GM12878 (cell line): ENCODE measurements around the gene FEN1. TPM values are rescaled to one million over a fixed set of nuclear protein-coding genes. Genes with fewer than 3 reads are reported as not detected.

Experiments
- ASH2L ChIP-seq: fragments of 300-600, 200-600 bp; sonication (generic); IDR thresholded peaks from 2 replicates; pipeline ENCODE4 v1.6.1; 2017; ENCODE audit warnings: low read depth, mild to moderate bottlenecking, borderline replicate concordance
- ATF3 ChIP-seq: IDR thresholded peaks from 2 replicates; pipeline ENCODE4 v1.6.1; 2011; ENCODE audit warnings: low read depth, mild to moderate bottlenecking, low read length, moderate library complexity, borderline replicate concordance; ENCODE audit errors: extremely low read depth
- ATF7 ChIP-seq: fragments of 450-650 bp; IDR thresholded peaks from 2 replicates; pipeline ENCODE4 v1.6.1; 2016; ENCODE audit warnings: low read depth, mild to moderate bottlenecking
- CHD1 ChIP-seq: IDR thresholded peaks from 2 replicates; pipeline ENCODE4 v1.6.1; 2012; ENCODE audit warnings: low read depth, low read length, improper control_type of control experiment
- HSF1 ChIP-seq: fragments of 150-350 bp; IDR thresholded peaks from 2 replicates; pipeline ENCODE4 v1.6.1; 2014; ENCODE audit warnings: mild to moderate bottlenecking, low read depth, low read length
- IKZF2 ChIP-seq, 2 experiments: fragments of 450-650 bp; IDR thresholded peaks; 2 replicates each; pipeline ENCODE4 v1.6.1; 2017; ENCODE audit warnings: mild to moderate bottlenecking in 2 of 2, moderate library complexity in 2 of 2
- KLF5 ChIP-seq: fragments of 450-650 bp; IDR thresholded peaks from 2 replicates; pipeline ENCODE4 v1.6.1; 2014; ENCODE audit warnings: mild to moderate bottlenecking; ENCODE audit not compliant: partially characterized antibody
- MEF2B ChIP-seq: fragments of 450-650 bp; IDR thresholded peaks from 2 replicates; pipeline ENCODE4 v1.6.1; 2018; ENCODE audit warnings: mild to moderate bottlenecking, moderate library complexity; ENCODE audit not compliant: partially characterized antibody, poor library complexity, severe bottlenecking
- MYB ChIP-seq: fragments of 150-350 bp; IDR thresholded peaks from 2 replicates; pipeline ENCODE4 v1.6.1; 2014; ENCODE audit warnings: mild to moderate bottlenecking, low read depth, low read length, borderline replicate concordance
- NFIC ChIP-seq: IDR thresholded peaks from 2 replicates; pipeline ENCODE4 v1.6.1; 2012; ENCODE audit warnings: low read depth, mild to moderate bottlenecking, inconsistent platforms, low read length, moderate library complexity
- NRF1 ChIP-seq: conservative IDR thresholded peaks from 2 replicates; pipeline ENCODE4 v1.6.1; 2011; ENCODE audit warnings: mild to moderate bottlenecking, low read depth, low read length, improper control_type of control experiment
- POU2F2 ChIP-seq: IDR thresholded peaks from 3 replicates; pipeline ENCODE4 v1.6.1; 2011; ENCODE audit warnings: low read depth, mild to moderate bottlenecking, low read length, borderline replicate concordance
- RB1 ChIP-seq: fragments of 450-650 bp; formaldehyde crosslinking; IDR thresholded peaks from 2 replicates; pipeline ENCODE4 v1.6.1; 2017; ENCODE audit warnings: mild to moderate bottlenecking, borderline replicate concordance
- RCOR1 ChIP-seq: conservative IDR thresholded peaks from 2 replicates; pipeline ENCODE4 v1.6.1; 2012; ENCODE audit warnings: low read depth, low read length, improper control_type of control experiment
- RUNX3 ChIP-seq: IDR thresholded peaks from 2 replicates; pipeline ENCODE4 v1.6.1; 2012; ENCODE audit warnings: low read length, inconsistent platforms
- SMC3 ChIP-seq: IDR thresholded peaks from 2 replicates; pipeline ENCODE4 v1.6.1; 2011; ENCODE audit warnings: low read length, improper control_type of control experiment, borderline replicate concordance
- SPI1 ChIP-seq: IDR thresholded peaks from 2 replicates; pipeline ENCODE4 v1.6.1; 2011; ENCODE audit warnings: low read depth, mild to moderate bottlenecking, low read length, moderate library complexity, borderline replicate concordance; ENCODE audit not compliant: insufficient read depth
- ZBED1 ChIP-seq: IDR thresholded peaks from 2 replicates; pipeline ENCODE4 v1.6.1; 2016; ENCODE audit warnings: borderline replicate concordance
- ZNF207 ChIP-seq: fragments of 450-650 bp; IDR thresholded peaks from 2 replicates; pipeline ENCODE4 v1.6.1; 2014; ENCODE audit warnings: antibody characterized with exemption, mild to moderate bottlenecking, borderline replicate concordance
- ZNF217 ChIP-seq: fragments of 450-650 bp; IDR thresholded peaks from 2 replicates; pipeline ENCODE4 v1.6.1; 2017; ENCODE audit warnings: antibody characterized with exemption, mild to moderate bottlenecking
- polyA plus RNA-seq, 11 experiments: library from polyadenylated mRNA; depleted of rRNA in 4 of 11; unstranded in 6 of 11; stranded (reverse) in 5 of 11; fragments of >200 nt; fragmentation: Nextera tagmentation in 4 of 11; fragmentation: Illumina TruSeq in 1 of 11; extraction: Ambion mirVana in 4 of 11; extraction: Trizol in 1 of 11; gene quantifications; 1 replicate in 1 of 11; 2 replicates in 10 of 11; pipeline versions ENCODE4 v1.2.1 to v1.2.3, GENCODE V29; 2011 to 2016; ENCODE audit warnings: inconsistent platforms in 2 of 11, missing spikeins in 2 of 11, low read depth in 1 of 11
- total RNA-seq, 4 experiments: library from RNA; depleted of rRNA in 3 of 4; stranded (reverse); fragments of >200 nt in 3 of 4; fragmentation: Illumina TruSeq in 1 of 4; extraction: Trizol in 1 of 4; gene quantifications; 2 replicates each; pipeline versions ENCODE4 v1.2.1 to v1.2.3, GENCODE V29; 2013 to 2021
- TF ChIP-seq, protein P1 (sequence below): IDR thresholded peaks from 2 replicates; pipeline ENCODE4 v1.6.1; 2011; ENCODE audit warnings: mild to moderate bottlenecking, low read depth, low read length, moderate library complexity; ENCODE audit not compliant: insufficient replicate concordance
- TF ChIP-seq, protein P2 (sequence below): IDR thresholded peaks from 2 replicates; pipeline ENCODE4 v1.6.1; 2011; ENCODE audit warnings: borderline replicate concordance, low read depth, mild to moderate bottlenecking, moderate library complexity, mixed read lengths, low read length; ENCODE audit not compliant: insufficient read depth; ENCODE audit errors: extremely low read length
- TF ChIP-seq, protein P3 (sequence below): fragments of 450-650 bp; IDR thresholded peaks from 2 replicates; pipeline ENCODE4 v1.6.1; 2017; ENCODE audit warnings: mild to moderate bottlenecking
- TF ChIP-seq, protein P4 (sequence below): fragments of 450-650 bp; IDR thresholded peaks from 2 replicates; pipeline ENCODE4 v1.6.1; 2017; ENCODE audit warnings: borderline replicate concordance

FEN1 gene
- total and polyA plus RNA-seq, 10 of the 15 experiments (the other 5 are each of a cell fraction or from before 2014, with no cell fraction given) = 54.8 to 282 (median 125) TPM

GRCh38 chr11:61826930-61827570, 34.3 kb downstream of the FEN1 start (continued):
- no peak for TF ChIP-seq RCOR1
- TF ChIP-seq ZBED1 = no peak
- no peak for TF ChIP-seq SMC3
- no peak for TF ChIP-seq NRF1
- no peak for TF ChIP-seq CHD1
- TF ChIP-seq NFIC = no peak
- TF ChIP-seq MYB = no peak
- no peak for TF ChIP-seq ASH2L
- TF ChIP-seq ATF7 = no peak
- no peak for TF ChIP-seq POU2F2
- TF ChIP-seq ZNF207 = no peak
- TF ChIP-seq IKZF2 (IDR thresholded peaks at IDR 0.05) = no peak
- TF ChIP-seq RB1 = no peak
- TF ChIP-seq, protein P1, sequence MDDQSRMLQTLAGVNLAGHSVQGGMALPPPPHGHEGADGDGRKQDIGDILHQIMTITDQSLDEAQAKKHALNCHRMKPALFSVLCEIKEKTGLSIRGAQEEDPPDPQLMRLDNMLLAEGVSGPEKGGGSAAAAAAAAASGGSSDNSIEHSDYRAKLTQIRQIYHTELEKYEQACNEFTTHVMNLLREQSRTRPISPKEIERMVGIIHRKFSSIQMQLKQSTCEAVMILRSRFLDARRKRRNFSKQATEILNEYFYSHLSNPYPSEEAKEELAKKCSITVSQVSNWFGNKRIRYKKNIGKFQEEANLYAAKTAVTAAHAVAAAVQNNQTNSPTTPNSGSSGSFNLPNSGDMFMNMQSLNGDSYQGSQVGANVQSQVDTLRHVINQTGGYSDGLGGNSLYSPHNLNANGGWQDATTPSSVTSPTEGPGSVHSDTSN = no peak
- TF ChIP-seq HSF1 = no peak
- TF ChIP-seq RUNX3 = peak; percentile 60; the same call in 1 of the 2 replicates
- no peak for TF ChIP-seq KLF5
- TF ChIP-seq SPI1 = peak; percentile 49; the same call in 1 of the 2 replicates
- TF ChIP-seq, protein P2, sequence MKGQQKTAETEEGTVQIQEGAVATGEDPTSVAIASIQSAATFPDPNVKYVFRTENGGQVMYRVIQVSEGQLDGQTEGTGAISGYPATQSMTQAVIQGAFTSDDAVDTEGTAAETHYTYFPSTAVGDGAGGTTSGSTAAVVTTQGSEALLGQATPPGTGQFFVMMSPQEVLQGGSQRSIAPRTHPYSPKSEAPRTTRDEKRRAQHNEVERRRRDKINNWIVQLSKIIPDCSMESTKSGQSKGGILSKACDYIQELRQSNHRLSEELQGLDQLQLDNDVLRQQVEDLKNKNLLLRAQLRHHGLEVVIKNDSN = no peak
- no peak for TF ChIP-seq MEF2B
- TF ChIP-seq, protein P3, sequence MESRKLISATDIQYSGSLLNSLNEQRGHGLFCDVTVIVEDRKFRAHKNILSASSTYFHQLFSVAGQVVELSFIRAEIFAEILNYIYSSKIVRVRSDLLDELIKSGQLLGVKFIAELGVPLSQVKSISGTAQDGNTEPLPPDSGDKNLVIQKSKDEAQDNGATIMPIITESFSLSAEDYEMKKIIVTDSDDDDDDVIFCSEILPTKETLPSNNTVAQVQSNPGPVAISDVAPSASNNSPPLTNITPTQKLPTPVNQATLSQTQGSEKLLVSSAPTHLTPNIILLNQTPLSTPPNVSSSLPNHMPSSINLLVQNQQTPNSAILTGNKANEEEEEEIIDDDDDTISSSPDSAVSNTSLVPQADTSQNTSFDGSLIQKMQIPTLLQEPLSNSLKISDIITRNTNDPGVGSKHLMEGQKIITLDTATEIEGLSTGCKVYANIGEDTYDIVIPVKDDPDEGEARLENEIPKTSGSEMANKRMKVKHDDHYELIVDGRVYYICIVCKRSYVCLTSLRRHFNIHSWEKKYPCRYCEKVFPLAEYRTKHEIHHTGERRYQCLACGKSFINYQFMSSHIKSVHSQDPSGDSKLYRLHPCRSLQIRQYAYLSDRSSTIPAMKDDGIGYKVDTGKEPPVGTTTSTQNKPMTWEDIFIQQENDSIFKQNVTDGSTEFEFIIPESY = no peak
- TF ChIP-seq, protein P4, sequence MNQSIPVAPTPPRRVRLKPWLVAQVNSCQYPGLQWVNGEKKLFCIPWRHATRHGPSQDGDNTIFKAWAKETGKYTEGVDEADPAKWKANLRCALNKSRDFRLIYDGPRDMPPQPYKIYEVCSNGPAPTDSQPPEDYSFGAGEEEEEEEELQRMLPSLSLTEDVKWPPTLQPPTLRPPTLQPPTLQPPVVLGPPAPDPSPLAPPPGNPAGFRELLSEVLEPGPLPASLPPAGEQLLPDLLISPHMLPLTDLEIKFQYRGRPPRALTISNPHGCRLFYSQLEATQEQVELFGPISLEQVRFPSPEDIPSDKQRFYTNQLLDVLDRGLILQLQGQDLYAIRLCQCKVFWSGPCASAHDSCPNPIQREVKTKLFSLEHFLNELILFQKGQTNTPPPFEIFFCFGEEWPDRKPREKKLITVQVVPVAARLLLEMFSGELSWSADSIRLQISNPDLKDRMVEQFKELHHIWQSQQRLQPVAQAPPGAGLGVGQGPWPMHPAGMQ = no peak
- TF ChIP-seq ATF3 = no peak
- TF ChIP-seq ZNF217 = no peak
